NCI-H748 (cell line): ENCODE results near the gene ATP10B.

ENCODE experiments used
- DNase-seq: peaks from one replicate; lab custom pipeline; 2025; ENCODE audit not compliant: unreplicated experiment; lab: John Stamatoyannopoulos, UW

The ATP10B gene

GRCh38 chr5:160567031-160567705 lies 284.8 kb downstream of the ATP10B start:
- no peak for DNase-seq

- DNase-seq = no peak
Measured at GRCh38 chr5:160565376-160565775, 286.6 kb downstream of the ATP10B start.

DNA sequence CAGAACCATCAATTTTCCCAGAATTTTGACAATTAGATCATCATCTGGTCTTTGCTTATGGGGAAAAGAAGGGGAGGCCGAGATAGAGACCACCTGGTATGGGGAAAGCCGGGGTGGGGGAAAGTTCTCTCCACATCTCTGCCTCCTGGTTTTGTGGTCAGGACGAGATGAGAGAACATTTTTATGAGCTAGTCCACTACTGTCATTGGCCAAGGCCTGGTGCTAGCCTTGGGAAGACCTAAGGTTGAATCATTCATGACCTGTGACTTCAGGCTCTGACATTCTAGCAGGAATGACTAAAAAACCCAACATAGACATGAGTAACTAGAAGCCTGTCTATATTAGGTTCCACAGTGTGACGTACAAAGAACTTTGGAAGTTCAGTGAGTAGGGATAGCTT lies 295.2 kb downstream of the ATP10B start:
- DNase-seq = no peak

DNA sequence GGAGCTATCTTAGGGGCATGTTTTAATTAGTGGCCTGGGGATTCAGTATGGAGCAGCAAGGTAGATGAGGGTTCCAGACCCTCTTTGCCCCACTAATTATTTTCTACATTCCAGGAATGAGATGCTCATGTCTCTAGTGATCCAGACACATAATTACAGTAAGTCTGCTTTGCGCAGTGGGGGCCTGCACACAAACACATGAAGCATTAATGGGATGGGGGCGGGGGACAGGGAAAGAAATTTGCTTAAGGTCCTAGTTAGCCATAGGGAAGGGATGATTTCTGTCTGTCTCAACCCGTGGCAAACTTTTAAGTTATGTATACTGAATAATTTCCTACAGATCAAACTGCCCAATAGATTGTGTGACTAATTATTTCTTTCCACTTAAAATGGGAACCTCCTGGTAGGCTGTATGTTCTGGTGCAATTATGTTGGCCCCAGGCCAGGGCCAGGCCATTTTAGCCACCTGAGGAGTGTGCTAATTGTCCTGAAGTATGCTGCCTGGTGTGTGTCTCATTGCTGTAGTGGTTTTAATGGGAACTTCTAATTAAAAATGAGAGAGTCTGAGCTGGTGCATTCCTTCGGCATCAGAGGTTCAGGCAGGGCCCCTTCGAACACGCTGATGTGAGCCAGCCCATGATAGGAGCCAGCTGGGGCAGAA lies 295.9 kb downstream of the ATP10B start:
- peak; percentile 72 for DNase-seq

- no peak for DNase-seq
Measured at GRCh38 chr5:160555581-160555970, 296.4 kb downstream of the ATP10B start.

- DNase-seq = no peak
Measured at GRCh38 chr5:160550075-160550474, 301.9 kb downstream of the ATP10B start.

GRCh38 chr5:160548949-160549645 lies 302.9 kb downstream of the ATP10B start:
- DNase-seq = no peak

- no peak for DNase-seq
Measured at GRCh38 chr5:160547872-160548271, 304.1 kb downstream of the ATP10B start.

DNA sequence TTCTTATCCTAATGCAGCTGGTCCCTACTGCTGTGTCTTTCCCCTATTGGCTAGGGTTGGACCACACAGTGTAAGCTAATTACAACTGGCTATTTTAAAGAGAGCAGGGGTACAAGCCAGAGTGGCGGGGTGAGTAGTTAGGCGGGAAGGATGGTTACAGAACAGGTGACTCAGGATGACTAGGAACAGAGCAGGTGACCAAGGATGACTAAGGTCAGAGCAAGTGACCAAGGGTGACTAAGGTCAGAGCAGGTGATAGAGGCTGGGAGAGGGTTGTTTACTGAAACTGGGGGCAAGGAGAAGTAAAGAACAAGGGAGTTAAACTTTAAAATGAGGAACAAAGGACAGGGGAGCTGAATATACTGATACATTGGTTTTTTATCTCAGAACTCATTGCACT lies 304.9 kb downstream of the ATP10B start:
- no peak for DNase-seq

DNA sequence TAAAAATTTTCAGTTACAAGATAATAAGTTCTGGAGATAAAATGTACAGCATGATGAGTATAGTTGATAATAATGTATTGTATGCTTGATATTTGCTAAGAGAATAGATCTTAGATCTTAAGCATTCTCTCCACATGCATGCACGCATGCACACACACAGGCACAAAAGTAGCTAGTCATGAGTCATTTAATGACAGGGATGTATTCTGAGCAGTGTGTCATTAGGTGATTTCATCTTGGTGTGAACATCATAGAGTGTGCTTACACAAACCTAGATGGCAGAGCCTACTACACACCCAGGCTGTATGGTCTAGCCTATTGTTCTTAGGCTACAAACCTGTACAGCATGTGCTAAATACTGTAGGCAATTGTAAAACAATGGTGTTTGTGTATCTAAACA lies 306.2 kb downstream of the ATP10B start:
- DNase-seq = no peak

- DNase-seq = no peak
Measured at GRCh38 chr5:160543395-160543794, 308.6 kb downstream of the ATP10B start.

DNA sequence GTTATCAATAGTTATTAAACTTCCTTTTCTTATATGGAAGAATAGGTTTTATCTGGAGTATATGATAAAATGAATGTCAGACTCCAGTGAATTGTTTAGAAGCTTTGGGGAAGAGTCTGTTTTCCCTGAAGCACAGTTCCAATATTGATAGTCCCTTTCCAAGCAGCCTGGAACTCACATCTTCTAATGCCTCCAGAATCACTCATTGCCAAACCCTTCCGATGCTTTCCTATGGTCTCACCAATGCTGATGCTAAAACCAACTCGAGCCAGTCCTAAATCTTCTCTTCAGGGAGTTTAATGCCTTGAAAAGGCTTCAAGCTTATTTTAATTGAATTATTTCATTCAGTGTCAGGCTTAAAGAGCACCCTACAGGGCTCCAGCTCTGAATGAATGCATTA lies 309.2 kb downstream of the ATP10B start:
- DNase-seq = no peak

DNA sequence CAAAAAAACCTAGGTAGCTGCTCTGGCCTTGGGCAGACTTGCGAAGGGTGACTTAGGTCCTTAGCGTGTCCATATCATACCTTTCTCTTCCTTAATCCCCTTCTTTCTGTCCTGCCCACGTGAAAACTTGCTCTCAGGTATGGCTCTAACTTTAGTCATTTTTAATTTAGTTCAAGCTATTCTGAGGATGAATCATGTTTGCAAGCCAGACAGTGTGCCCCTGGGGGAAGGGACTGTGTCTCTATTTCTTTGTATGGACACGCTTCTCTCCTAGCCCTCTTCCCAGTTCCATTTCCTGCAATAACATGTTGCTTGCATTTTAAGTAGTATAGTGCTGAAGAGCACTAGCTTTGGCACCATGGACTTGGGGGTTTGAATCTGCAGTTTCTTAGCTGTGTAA lies 309.7 kb downstream of the ATP10B start:
- no peak for DNase-seq

GRCh38 chr5:160539431-160539830 lies 312.6 kb downstream of the ATP10B start:
- DNase-seq = no peak

DNA sequence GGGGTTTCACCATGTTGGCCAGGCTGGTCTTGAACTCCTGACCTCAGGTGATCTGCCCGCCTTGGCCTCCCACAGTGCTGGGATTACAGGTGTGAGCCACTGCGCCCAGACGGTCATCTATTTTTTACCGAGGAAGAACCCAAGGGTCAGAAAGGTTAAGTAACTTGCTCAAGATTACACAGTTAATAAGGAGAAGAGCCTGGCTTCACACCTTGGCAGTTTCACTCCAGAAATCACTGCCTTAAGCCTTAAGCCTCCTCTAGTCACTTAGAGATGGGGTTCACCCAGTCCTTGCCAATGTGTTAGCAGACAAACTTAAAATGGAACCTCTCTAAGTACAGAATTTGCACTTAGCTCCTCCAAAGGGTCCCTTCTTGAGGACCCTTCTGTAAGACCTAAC lies 314.1 kb downstream of the ATP10B start:
- DNase-seq = no peak

DNA sequence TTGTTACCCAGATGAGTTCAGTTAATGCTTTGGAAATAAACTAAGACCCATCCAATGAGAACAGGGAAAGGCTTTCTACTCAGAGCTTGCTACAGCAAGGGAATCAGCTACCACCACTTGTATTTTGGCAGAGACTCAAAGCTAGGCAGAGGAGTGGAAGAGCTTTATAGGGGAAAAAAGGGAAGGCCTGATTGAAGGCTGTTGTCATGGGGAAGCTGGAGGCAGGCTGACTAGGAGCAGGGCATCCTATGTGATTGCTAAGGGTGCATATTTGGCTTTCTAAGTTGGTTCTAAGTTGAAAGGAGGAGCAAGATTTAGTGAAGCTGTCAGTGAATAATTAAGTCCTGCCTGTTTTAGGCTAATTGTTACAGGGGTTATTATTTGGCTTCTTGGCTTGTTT lies 314.9 kb downstream of the ATP10B start:
- DNase-seq = no peak

GRCh38 chr5:160534914-160535313 lies 317.1 kb downstream of the ATP10B start:
- DNase-seq = no peak

DNA sequence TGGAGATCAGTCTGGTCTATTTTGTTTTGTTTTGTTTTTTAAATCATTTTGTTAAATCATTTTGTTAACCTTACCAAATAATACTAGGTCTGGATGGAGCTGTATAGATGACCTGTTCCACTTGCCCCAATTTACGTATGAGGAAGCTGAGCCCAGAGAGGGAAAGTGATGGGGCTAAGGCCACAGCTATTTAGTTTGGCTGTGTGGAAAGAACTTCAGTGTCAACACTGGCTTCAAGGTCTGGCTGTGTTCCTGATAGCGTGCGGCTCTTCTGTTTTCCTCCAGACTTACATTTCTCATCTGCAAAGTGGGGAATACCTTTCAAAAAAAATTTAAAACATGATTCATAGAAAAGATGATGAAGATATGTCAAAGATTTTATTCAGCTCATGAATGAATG lies 317.9 kb downstream of the ATP10B start:
- no peak for DNase-seq

DNA sequence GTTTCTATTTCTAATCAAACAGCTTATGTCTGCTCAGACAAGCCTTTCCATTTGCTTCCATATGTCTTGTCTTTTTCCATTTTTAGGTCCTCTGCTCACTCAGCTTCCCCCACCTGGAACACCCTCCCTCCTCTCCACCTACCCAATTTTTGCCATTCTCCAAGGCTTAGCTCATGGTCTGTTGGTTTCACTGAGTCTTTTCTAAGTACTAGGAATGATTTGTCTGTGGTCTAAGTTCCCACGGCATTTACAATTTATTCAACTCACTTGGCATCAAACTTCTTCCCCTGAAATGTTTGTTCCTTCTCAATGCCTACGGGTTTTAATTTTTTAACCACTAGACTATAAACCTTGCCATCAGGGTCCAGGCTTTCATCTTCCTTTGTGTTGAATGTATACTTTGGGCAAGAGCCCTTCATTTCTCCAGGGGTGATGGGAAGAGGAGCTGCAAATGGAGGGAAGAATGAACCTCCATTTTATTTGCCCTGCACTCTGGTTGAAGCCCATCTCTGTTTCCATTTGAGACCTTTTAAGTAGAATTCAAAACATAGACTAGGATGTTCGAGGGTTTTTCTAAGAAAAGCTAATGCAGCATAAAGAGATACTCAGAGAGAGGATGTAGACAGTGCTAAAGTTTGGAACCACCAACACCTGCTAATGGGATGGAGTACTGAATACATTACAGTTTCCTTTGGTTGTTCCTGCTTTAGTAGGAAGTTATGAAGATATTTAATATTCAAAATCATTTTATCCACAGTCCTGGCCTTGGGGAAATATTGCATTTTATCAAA lies 326.3 kb downstream of the ATP10B start:
- no peak for DNase-seq

- DNase-seq = no peak
Measured at GRCh38 chr5:160524827-160525226, 327.2 kb downstream of the ATP10B start.

- no peak for DNase-seq
Measured at GRCh38 chr5:160523502-160524163, 328.4 kb downstream of the ATP10B start.
